GM18502 (cell line): Measurements from ENCODE around the gene ZNF512B.

Experiments
- ATAC-seq: cut with Tn5 transposase; IDR thresholded peaks from one replicate; pipeline ENCODE4 v1.9.1; 2021; ENCODE audit warnings: mild to moderate bottlenecking; ENCODE audit not compliant: unreplicated experiment, poor library complexity

ZNF512B gene

GRCh38 chr20:63908008-63908682 lies 61.6 kb downstream of the ZNF512B start:
- no peak for ATAC-seq
